WTC11 (cell line): ENCODE results near the gene WDR27. TPM values are rescaled to one million over a fixed set of nuclear protein-coding genes. Genes with fewer than 3 reads are reported as not detected.

Experiments
- ATAC-seq: fragments of 200-7000 bp; cut with Tn5 transposase; 2 replicates; pipeline ENCODE4 v1.10.0; 2021; ENCODE audit warnings: mild to moderate bottlenecking, moderate library complexity
- CTCF ChIA-PET: fragments of 300-600 bp; sonication (Branson Sonifier 250); formaldehyde crosslinking; loops from one replicate; lab custom pipeline; 2021; ENCODE audit warnings: antibody characterized with exemption; lab: Charles Lee
- POLR2A ChIA-PET: fragments of 350-600 bp; sonication (Branson Sonifier 250); formaldehyde crosslinking; loops from one replicate; lab custom pipeline; 2021; ENCODE audit warnings: antibody characterized with exemption; lab: Charles Lee
- DNase-seq: peaks from one replicate; pipeline ENCODE4 v3.0.0; 2021; ENCODE audit warnings: low spot score
- H3K27ac Mint-ChIP-seq: 2 replicates; pipeline ENCODE4 v1.8.0; 2021; ENCODE audit warnings: mixed read lengths
- H3K27me3 Mint-ChIP-seq: 2 replicates; pipeline ENCODE4 v1.8.0; 2021; ENCODE audit warnings: low read depth, mild to moderate bottlenecking, moderate library complexity, mixed read lengths
- H3K36me3 Mint-ChIP-seq: 2 replicates; pipeline ENCODE4 v1.8.0; 2021; ENCODE audit warnings: mixed read lengths
- H3K4me1 Mint-ChIP-seq: 2 replicates; pipeline ENCODE4 v1.8.0; 2022; ENCODE audit warnings: mixed read lengths
- H3K4me3 Mint-ChIP-seq: 2 replicates; pipeline ENCODE4 v1.8.0; 2021; ENCODE audit warnings: mild to moderate bottlenecking, moderate library complexity, mixed read lengths
- H3K9me3 Mint-ChIP-seq: 2 replicates; pipeline ENCODE4 v1.8.0; 2021; ENCODE audit warnings: mixed read lengths
- AR ChIP-seq: fragments of 250-450 bp; sonication (Bioruptor Pico); IDR thresholded peaks from 2 replicates; pipeline ENCODE4 v1.9.0; 2021; ENCODE audit warnings: mild to moderate bottlenecking
- ATF1 ChIP-seq: sonication (generic); formaldehyde crosslinking; IDR thresholded peaks from 2 replicates; pipeline ENCODE4 v1.8.1; 2023; ENCODE audit warnings: mild to moderate bottlenecking, moderate library complexity, missing genetic modification reagents
- CDX4 ChIP-seq: fragments of 250-450 bp; sonication (Bioruptor Pico); IDR thresholded peaks from 2 replicates; pipeline ENCODE4 v1.9.0; 2021; ENCODE audit warnings: moderate library complexity, mild to moderate bottlenecking, inconsistent platforms, borderline replicate concordance
- E2F1 ChIP-seq: sonication (generic); formaldehyde crosslinking; IDR thresholded peaks from 2 replicates; pipeline ENCODE4 v1.8.0; 2022; ENCODE audit warnings: mild to moderate bottlenecking, missing genetic modification reagents
- E2F4 ChIP-seq: sonication (generic); formaldehyde crosslinking; IDR thresholded peaks from 2 replicates; pipeline ENCODE4 v1.8.1; 2022; ENCODE audit warnings: low read depth, mild to moderate bottlenecking, moderate library complexity, missing genetic modification reagents, borderline replicate concordance
- E2F5 ChIP-seq: sonication (generic); formaldehyde crosslinking; IDR thresholded peaks from 2 replicates; pipeline ENCODE4 v1.8.1; 2022; ENCODE audit warnings: mild to moderate bottlenecking, moderate library complexity, missing genetic modification reagents
- ESRRA ChIP-seq: sonication (generic); formaldehyde crosslinking; IDR thresholded peaks from 2 replicates; pipeline ENCODE4 v1.8.1; 2022; ENCODE audit warnings: mild to moderate bottlenecking, missing genetic modification reagents, borderline replicate concordance
- ETV6 ChIP-seq: sonication (generic); formaldehyde crosslinking; IDR thresholded peaks from 2 replicates; pipeline ENCODE4 v1.8.1; 2022; ENCODE audit warnings: mild to moderate bottlenecking, missing genetic modification reagents
- HMGA2 ChIP-seq: fragments of 250-450 bp; sonication (Bioruptor Pico); IDR thresholded peaks from 2 replicates; pipeline ENCODE4 v1.4.0; 2021; ENCODE audit warnings: mild to moderate bottlenecking, moderate library complexity
- JAZF1 ChIP-seq: fragments of 250-450 bp; sonication (Bioruptor Pico); IDR thresholded peaks from 2 replicates; pipeline ENCODE4 v1.9.0; 2021; ENCODE audit warnings: moderate library complexity, mild to moderate bottlenecking, inconsistent platforms
- MXD4 ChIP-seq: fragments of 250-450 bp; sonication (Bioruptor Pico); IDR thresholded peaks from 2 replicates; pipeline ENCODE4 v1.8.0; 2021; ENCODE audit warnings: mild to moderate bottlenecking, moderate library complexity, borderline replicate concordance
- MYBL2 ChIP-seq: sonication (generic); formaldehyde crosslinking; IDR thresholded peaks from 2 replicates; pipeline ENCODE4 v1.8.1; 2023; ENCODE audit warnings: mild to moderate bottlenecking, moderate library complexity, missing genetic modification reagents
- NFE2L1 ChIP-seq: sonication (generic); formaldehyde crosslinking; IDR thresholded peaks from 2 replicates; pipeline ENCODE4 v1.8.1; 2023; ENCODE audit warnings: missing genetic modification reagents
- NFYB ChIP-seq: sonication (generic); formaldehyde crosslinking; conservative IDR thresholded peaks from 2 replicates; pipeline ENCODE4 v1.8.0; 2022; ENCODE audit warnings: low read depth, missing genetic modification reagents
- NR3C1 ChIP-seq: sonication (generic); formaldehyde crosslinking; conservative IDR thresholded peaks from 2 replicates; pipeline ENCODE4 v1.8.1; 2023; ENCODE audit warnings: low read depth, mild to moderate bottlenecking, missing genetic modification reagents
- PRRX2 ChIP-seq: fragments of 250-450 bp; sonication (Bioruptor Pico); IDR thresholded peaks from 2 replicates; pipeline ENCODE4 v1.8.0; 2021; ENCODE audit warnings: mild to moderate bottlenecking
- ZBTB43 ChIP-seq: sonication (generic); formaldehyde crosslinking; IDR thresholded peaks from 2 replicates; pipeline ENCODE4 v1.8.1; 2023; ENCODE audit warnings: mild to moderate bottlenecking, missing genetic modification reagents
- ZNF232 ChIP-seq: sonication (generic); formaldehyde crosslinking; IDR thresholded peaks from 2 replicates; pipeline ENCODE4 v1.8.0; 2022; ENCODE audit warnings: mild to moderate bottlenecking, missing genetic modification reagents
- ZNF317 ChIP-seq: sonication (generic); formaldehyde crosslinking; IDR thresholded peaks from 2 replicates; pipeline ENCODE4 v1.8.1; 2023; ENCODE audit warnings: low read depth, mild to moderate bottlenecking, moderate library complexity, missing genetic modification reagents, borderline replicate concordance
- ZNF416 ChIP-seq: fragments of 250-450 bp; sonication (Bioruptor Pico); IDR thresholded peaks from 2 replicates; pipeline ENCODE4 v1.9.0; 2021; ENCODE audit warnings: mild to moderate bottlenecking, inconsistent platforms
- ZNF423 ChIP-seq: fragments of 250-450 bp; sonication (Bioruptor Pico); IDR thresholded peaks from 2 replicates; pipeline ENCODE4 v2.1.2; 2022; ENCODE audit warnings: mild to moderate bottlenecking, moderate library complexity
- ZNF671 ChIP-seq: fragments of 250-450 bp; sonication (Bioruptor Pico); IDR thresholded peaks from 2 replicates; pipeline ENCODE4 v1.8.0; 2021; ENCODE audit warnings: mild to moderate bottlenecking
- total RNA-seq: library from RNA; stranded (reverse); gene quantifications from 3 replicates; pipeline ENCODE4 v1.2.3, GENCODE V29; 2021

Gene WDR27
- total RNA-seq, 1 experiment from 2014 or later, result 126 TPM

GRCh38 chr6:169571123-169571962, 130.5 kb downstream of the WDR27 start:
- Mint-ChIP-seq H3K27ac (no peak overlapping the region; the same call in 1 of the 2 replicates), H3K27me3 (no peaks in the 10 kb centered on the region), H3K4me3 (no peak overlapping the region), H3K36me3 (peaks cover 5% of the 10 kb centered on the region), H3K9me3 (no peaks in the 10 kb centered on the region), H3K4me1 (no peaks in the 10 kb centered on the region)
- ChIA-PET POLR2A (no interaction called here), CTCF (no interaction called here)
- no peak for TF ChIP-seq HMGA2
- no peak for TF ChIP-seq NFYB (CRISPR knock-in tag)
- TF ChIP-seq ZBTB43, result no peak
- TF ChIP-seq NFE2L1 (CRISPR knock-in tag), result no peak
- no peak for TF ChIP-seq ZNF232 (CRISPR knock-in tag)
- TF ChIP-seq ZNF671 (CRISPR knock-in tag), result no peak
- no peak for TF ChIP-seq E2F4
- TF ChIP-seq PRRX2 (CRISPR knock-in tag), result no peak
- TF ChIP-seq ZNF416 (CRISPR knock-in tag), result no peak
- DNase-seq, result no peak
- no peak for ATAC-seq

GRCh38 chr6:169568314-169569087, 133.3 kb downstream of the WDR27 start:
- no peak overlapping the region for H3K4me3 Mint-ChIP-seq
- no peaks in the 10 kb centered on the region for H3K27me3 Mint-ChIP-seq
- TF ChIP-seq ETV6 (CRISPR knock-in tag) (no peak), CDX4 (CRISPR knock-in tag) (no peak), ZNF317 (CRISPR knock-in tag) (no peak), ZNF423 (CRISPR knock-in tag) (no peak), MXD4 (CRISPR knock-in tag) (no peak), MYBL2 (no peak), E2F5 (CRISPR knock-in tag) (no peak), ESRRA (CRISPR knock-in tag) (no peak), NR3C1 (CRISPR knock-in tag) (no peak), ATF1 (CRISPR knock-in tag) (no peak), JAZF1 (no peak), E2F1 (CRISPR knock-in tag) (no peak), AR (CRISPR knock-in tag) (no peak)

More at GRCh38 chr6:169568314-169569087, 133.3 kb downstream of the WDR27 start:
- ATAC-seq, result no peak
- Mint-ChIP-seq H3K36me3 (peaks cover 5% of the 10 kb centered on the region), H3K9me3 (no peaks in the 10 kb centered on the region), H3K4me1 (no peaks in the 10 kb centered on the region), H3K27ac (no peak overlapping the region)
- DNase-seq, result no peak
- POLR2A ChIA-PET, result no interaction called here
- CTCF ChIA-PET, result no interaction called here
